ENCODE measurements around the gene NPTX2. TPM values are rescaled to one million over a fixed set of nuclear protein-coding genes. Genes with fewer than 3 reads are reported as not detected.

Gene NPTX2
- total and polyA plus RNA-seq, 2 experiments from 2014 or later, result 8.2 to 24.1 TPM

- Mint-ChIP-seq H3K9me3 (peaks cover 9% of the 10 kb centered on the region), H3K36me3 (ENCODE audit: low read depth) (no peaks in the 10 kb centered on the region; the same call in 1 of the 3 replicates), H3K4me1 (peaks cover 20% of the 10 kb centered on the region), H3K27ac (no peak overlapping the region), H3K27me3 (ENCODE audit: insufficient read depth, low read depth, poor library complexity) (peaks cover 9% of the 10 kb centered on the region), H3K4me3 (no peak overlapping the region)
- H3F3A ChIP-seq (replicated peaks; ENCODE audit: low read depth), result no peaks in the 10 kb centered on the region
- no peak overlapping the region for H3K4me3 ChIP-seq
- H3K4me2 ChIP-seq, result peak overlapping the region; percentile 51; the same call in 1 of the 2 replicates
- H3K27ac ChIP-seq (ENCODE audit: low read depth), result no peak overlapping the region
- DNase-seq (ENCODE audit: low spot score) (no peak), ATAC-seq (peak; percentile 45)
- H3K79me2 ChIP-seq (replicated peaks; ENCODE audit: insufficient read depth), result no peaks in the 10 kb centered on the region
- H2AFZ ChIP-seq, result no peak overlapping the region
- TF ChIP-seq STAT1 (IDR thresholded peaks at IDR 0.05; ENCODE audit: unreplicated experiment), result no peak
- no peak for TF ChIP-seq REST (IDR thresholded peaks at IDR 0.05; ENCODE audit: unreplicated experiment)
- TF ChIP-seq EZH2phosphoT487 (IDR thresholded peaks at IDR 0.05; ENCODE audit: unreplicated experiment), result no peak
- no peak for TF ChIP-seq CREB1 (CRISPR knock-in tag; IDR thresholded peaks at IDR 0.05; ENCODE audit: low read depth)
- TF ChIP-seq ETS1 (IDR thresholded peaks at IDR 0.05), result no peak
- no peak for TF ChIP-seq CTCF (conservative IDR thresholded peaks at IDR 0.05; ENCODE audit: low read depth in 2 of 2)
- no peak for TF ChIP-seq ZNF462 (CRISPR knock-in tag; IDR thresholded peaks at IDR 0.05)
- no peak for TF ChIP-seq EZH2 (IDR thresholded peaks at IDR 0.05; ENCODE audit: low read depth, unreplicated experiment)
- TF ChIP-seq ZNF331 (CRISPR knock-in tag; IDR thresholded peaks at IDR 0.05; ENCODE audit: low read depth), result no peak
- no peak for TF ChIP-seq NANOG (IDR thresholded peaks at IDR 0.05; ENCODE audit: borderline replicate concordance)
- no peak for TF ChIP-seq POLR2AphosphoS5 (IDR thresholded peaks at IDR 0.05; ENCODE audit: low read depth)
- TF ChIP-seq ZNF114 (CRISPR knock-in tag; IDR thresholded peaks at IDR 0.05), result no peak
- TF ChIP-seq JUNB (IDR thresholded peaks at IDR 0.05; ENCODE audit: unreplicated experiment), result no peak
- no peaks in the 10 kb centered on the region for H4K20me1 ChIP-seq (replicated peaks; ENCODE audit: insufficient read depth)
- H3K4me1 ChIP-seq (ENCODE audit: insufficient read depth), result no peaks in the 10 kb centered on the region
- H3K27me3 ChIP-seq (ENCODE audit: insufficient read depth), result no peaks in the 10 kb centered on the region
- no peaks in the 10 kb centered on the region for H3K36me3 ChIP-seq (ENCODE audit: insufficient read depth)
- no peaks in the 10 kb centered on the region for H3K9me2 ChIP-seq (ENCODE audit: insufficient read depth)
Measured at GRCh38 chr7:98629001-98629431, 11.9 kb downstream of the NPTX2 start.

All from GM23338 (cell line).